GM12878 (cell line): ENCODE data around the gene UPK3BL1. TPM values are rescaled to one million over a fixed set of nuclear protein-coding genes. Genes with fewer than 3 reads are reported as not detected.
"Not testable (repeated sequence)": the region's sequence is repeated elsewhere in the genome, so short reads cannot be mapped to it uniquely, and the experiment has no call there.

Source experiments
- ATAC-seq: fragments of 200-7000 bp; cut with Tn5 transposase; 3 replicates; pipeline ENCODE4 v1.9.1; 2020; ENCODE audit warnings: mild to moderate bottlenecking, moderate library complexity
- BruUV-seq: library from RNA; stranded (reverse); fragments of 400-500 nt; replicated peaks from 2 replicates; lab custom pipeline; 2021; lab: Mats Ljungman, UMichigan
- CTCF ChIA-PET: fragments of 300-600 bp; sonication (Branson Sonifier 250); formaldehyde crosslinking; extraction: SDS; loops from one replicate; lab custom pipeline; 2021; ENCODE audit warnings: inconsistent platforms; lab: Yijun Ruan, JAX
- POLR2A ChIA-PET: fragments of 350-600 bp; formaldehyde crosslinking; extraction: SDS; loops from one replicate; lab custom pipeline; 2021; ENCODE audit warnings: inconsistent platforms; lab: Charles Lee
- RAD21 ChIA-PET: fragments of 300-600 bp; sonication (Branson Sonifier 250); formaldehyde crosslinking; loops from one replicate; lab custom pipeline; 2023; ENCODE audit warnings: antibody characterized with exemption; ENCODE audit not compliant: unreplicated experiment; lab: Charles Lee
- SMC1A ChIA-PET: fragments of 300-600 bp; sonication (Branson Sonifier 250); formaldehyde crosslinking; loops from one replicate; lab custom pipeline; 2023; ENCODE audit not compliant: unreplicated experiment, uncharacterized antibody; lab: Charles Lee
- DNase-seq: peaks from one replicate; pipeline ENCODE4 v3.0.0-alpha.2; 2011; ENCODE audit warnings: low read depth, low spot score
- FAIRE-seq: peaks from 3 replicates; lab custom pipeline; 2011; peaks lifted over from hg19 to GRCh38; lab: Jason Lieb, UNC
- H2AFZ ChIP-seq: 2 replicates; pipeline ENCODE4 v1.6.0; 2011; ENCODE audit warnings: low read depth, low read length, control low read depth; ENCODE audit not compliant: control insufficient read depth
- H3K27ac ChIP-seq: 2 replicates; pipeline ENCODE4 v1.5.1; 2011; ENCODE audit warnings: control low read depth; ENCODE audit not compliant: control insufficient read depth, insufficient read depth
- H3K27me3 ChIP-seq, 2 experiments: replicated peaks in 1 of 2; 2 replicates each; pipeline versions ENCODE4 v1.6.0 to v1.6.1; 2011; ENCODE audit warnings: low read length in 1 of 2; ENCODE audit not compliant: control insufficient read depth in 2 of 2, insufficient read depth in 2 of 2
- H3K36me3 ChIP-seq, 2 experiments: 2 replicates each; pipeline ENCODE4 v1.5.1; 2011; ENCODE audit warnings: low read length in 1 of 2; ENCODE audit not compliant: control insufficient read depth in 2 of 2, insufficient read depth in 2 of 2
- H3K4me1 ChIP-seq: 2 replicates; pipeline ENCODE4 v1.6.1; 2011; ENCODE audit warnings: mild to moderate bottlenecking, low read length, moderate library complexity, mixed read lengths; ENCODE audit not compliant: control insufficient read depth, insufficient read depth
- H3K4me2 ChIP-seq: 2 replicates; pipeline ENCODE4 v1.6.0; 2011; ENCODE audit warnings: control low read depth; ENCODE audit not compliant: control insufficient read depth, insufficient read depth
- H3K4me3 ChIP-seq: fragments of 200-600 bp; sonication (generic); 2 replicates; pipeline ENCODE4 v1.5.1; 2016
- H3K79me2 ChIP-seq: 2 replicates; pipeline ENCODE4 v1.6.0; 2011; ENCODE audit warnings: low read length; ENCODE audit not compliant: control insufficient read depth, insufficient read depth
- H3K9ac ChIP-seq: 2 replicates; pipeline ENCODE4 v1.8.0; 2011; ENCODE audit warnings: low read length, control low read depth, mixed read lengths; ENCODE audit not compliant: control insufficient read depth, insufficient read depth
- H3K9me3 ChIP-seq: replicated peaks from 3 replicates; pipeline ENCODE4 v1.5.1; 2011; ENCODE audit warnings: mild to moderate bottlenecking, low read length; ENCODE audit not compliant: control insufficient read depth, insufficient read depth
- H4K20me1 ChIP-seq: 2 replicates; pipeline ENCODE4 v1.6.0; 2011; ENCODE audit not compliant: control insufficient read depth, insufficient read depth
- WGBS: methylation state at CpG from one replicate; pipeline ENCODE4 v1.1.6; 2016; ENCODE audit warnings: low lambda C conversion rate; ENCODE audit not compliant: insufficient replicate concordance, insufficient coverage; ENCODE audit errors: missing lambda C conversion rate; 5-methylcytosine and 5-hydroxymethylcytosine counted together
- in situ Hi-C: fragments of 300-500 bp; cut with MboI; formaldehyde crosslinking; loops from 9 replicates; pipeline ENCODE4 v1.14.3; 2018; ENCODE audit warnings: mixed read lengths
- intact Hi-C: fragments of 100-400 bp; cut with micrococcal nuclease; formaldehyde crosslinking; loops from one replicate; pipeline ENCODE4 v1.14.2; 2022; ENCODE audit not compliant: unreplicated experiment
- polyA plus RNA-seq, 11 experiments: library from polyadenylated mRNA; depleted of rRNA in 4 of 11; unstranded in 6 of 11; stranded (reverse) in 5 of 11; fragments of >200 nt; fragmentation: Nextera tagmentation in 4 of 11; fragmentation: Illumina TruSeq in 1 of 11; extraction: Ambion mirVana in 4 of 11; extraction: Trizol in 1 of 11; gene quantifications; 1 replicate in 1 of 11; 2 replicates in 10 of 11; pipeline versions ENCODE4 v1.2.1 to v1.2.3, GENCODE V29; 2011 to 2016; ENCODE audit warnings: inconsistent platforms in 2 of 11, missing spikeins in 2 of 11, low read depth in 1 of 11
- total RNA-seq, 4 experiments: library from RNA; depleted of rRNA in 3 of 4; stranded (reverse); fragments of >200 nt in 3 of 4; fragmentation: Illumina TruSeq in 1 of 4; extraction: Trizol in 1 of 4; gene quantifications; 2 replicates each; pipeline versions ENCODE4 v1.2.1 to v1.2.3, GENCODE V29; 2013 to 2021

UPK3BL1 gene
- total and polyA plus RNA-seq, 10 of the 15 experiments (the other 5 are each of a cell fraction or from before 2014, with no cell fraction given), result 5.9 to 68.6 (median 25.0) TPM

DNA sequence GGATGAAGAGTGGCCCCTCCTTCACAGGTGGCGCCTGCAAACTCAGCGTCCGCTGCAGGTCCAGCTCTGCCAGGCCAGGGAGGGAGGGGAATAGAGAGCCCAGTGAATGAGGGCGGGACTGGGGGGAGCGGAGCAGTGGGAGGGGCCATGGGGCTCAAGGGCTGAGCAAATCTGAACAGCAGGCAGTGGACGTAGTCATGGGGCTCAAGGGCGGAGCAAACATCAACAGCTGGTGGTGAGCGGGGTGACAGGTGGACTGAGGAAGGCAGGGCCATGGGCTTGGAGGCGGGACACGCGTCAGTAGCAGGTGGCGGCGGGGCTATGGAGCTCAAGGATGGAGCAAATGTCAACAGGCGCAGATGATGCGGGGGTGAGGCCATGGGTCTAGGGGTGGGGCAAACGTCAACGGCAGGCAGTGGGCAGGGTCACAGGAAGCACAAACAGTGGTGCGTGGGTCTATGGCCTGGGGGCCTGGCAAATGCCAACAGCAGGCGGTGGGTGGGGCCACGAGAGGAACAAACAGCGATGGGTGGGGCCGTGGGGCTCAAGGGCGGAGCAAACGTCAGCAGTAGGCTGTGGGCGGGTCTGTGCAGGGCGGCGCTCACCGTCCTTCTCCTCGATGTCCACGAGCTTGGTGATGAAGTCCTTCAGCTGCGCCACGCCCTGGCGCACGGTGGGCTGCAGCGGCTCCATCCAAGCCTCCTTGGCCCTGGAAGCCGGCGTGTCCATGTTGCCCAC lies 45.9 kb upstream of the UPK3BL1 start:
- H3K9ac ChIP-seq, H3K4me3 ChIP-seq, intact Hi-C loops, FAIRE-seq, H3K9me3 ChIP-seq, H3K79me2 ChIP-seq, H3K4me2 ChIP-seq, H3K27me3 ChIP-seq, CTCF ChIA-PET, H3K36me3 ChIP-seq, POLR2A ChIA-PET, H3K27ac ChIP-seq, SMC1A ChIA-PET, H4K20me1 ChIP-seq, DNase-seq, BruUV-seq, H3K4me1 ChIP-seq, H2AFZ ChIP-seq, in situ Hi-C loops, RAD21 ChIA-PET: not testable (repeated sequence)
- WGBS, result no CpG with 5 or more reads among the region's 37 CpGs
- ATAC-seq, result peak; percentile 94

DNA sequence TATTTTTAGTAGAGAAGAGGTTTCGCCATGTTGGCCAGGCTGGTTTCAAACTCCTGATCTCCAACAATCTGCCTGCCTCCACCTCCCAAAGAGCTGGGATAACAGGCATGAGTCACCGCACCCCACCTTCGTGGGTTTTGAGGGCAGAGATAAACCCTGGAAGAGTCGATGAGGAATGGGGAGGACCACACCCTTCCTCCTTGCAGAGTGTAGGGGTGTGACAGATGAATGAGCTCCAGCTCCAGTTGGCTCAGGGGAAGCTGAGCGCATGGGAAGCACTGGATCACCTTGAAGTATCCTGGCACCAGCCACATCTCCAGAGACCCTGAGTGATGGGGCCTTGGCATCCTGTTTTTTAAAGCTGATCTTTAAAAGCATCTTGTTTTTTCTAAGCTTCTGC lies 40.0 kb upstream of the UPK3BL1 start:
- in situ Hi-C loops, H3K27me3 ChIP-seq, FAIRE-seq, H3K9ac ChIP-seq, BruUV-seq, H3K9me3 ChIP-seq, H3K4me1 ChIP-seq, H3K27ac ChIP-seq, H3K4me2 ChIP-seq, POLR2A ChIA-PET, H3K79me2 ChIP-seq, H3K36me3 ChIP-seq, CTCF ChIA-PET, H4K20me1 ChIP-seq, H3K4me3 ChIP-seq, ATAC-seq, RAD21 ChIA-PET, DNase-seq, intact Hi-C loops, SMC1A ChIA-PET, H2AFZ ChIP-seq: not testable (repeated sequence)
- WGBS, result no CpG with 5 or more reads among the region's 5 CpGs

DNA sequence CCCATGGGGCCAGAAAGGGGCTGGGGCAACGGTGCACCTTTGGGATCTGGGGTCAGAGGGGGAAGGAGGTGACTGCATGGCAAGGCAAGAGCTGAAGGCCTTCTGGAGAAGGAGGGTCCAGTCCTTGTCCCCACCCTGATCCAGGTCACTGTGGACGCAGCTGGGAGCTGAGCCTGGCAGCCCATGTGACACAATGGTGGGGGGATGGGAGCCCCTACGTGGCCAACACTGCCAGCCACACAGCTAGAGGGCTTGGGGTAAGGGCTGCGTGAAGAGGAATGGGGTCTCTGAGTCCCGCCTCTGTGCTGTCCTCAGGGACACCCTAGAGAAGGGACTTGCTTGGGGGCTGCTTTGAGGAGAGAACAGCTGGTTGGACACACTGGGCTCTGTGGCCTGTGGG lies 38.2 kb upstream of the UPK3BL1 start:
- in situ Hi-C loops, SMC1A ChIA-PET, H3K4me3 ChIP-seq, H2AFZ ChIP-seq, ATAC-seq, H4K20me1 ChIP-seq, H3K4me2 ChIP-seq, H3K4me1 ChIP-seq, FAIRE-seq, H3K27me3 ChIP-seq, RAD21 ChIA-PET, H3K36me3 ChIP-seq, DNase-seq, intact Hi-C loops, CTCF ChIA-PET, H3K9me3 ChIP-seq, H3K27ac ChIP-seq, POLR2A ChIA-PET, BruUV-seq, H3K79me2 ChIP-seq, H3K9ac ChIP-seq: not testable (repeated sequence)
- no CpG with 5 or more reads among the region's 5 CpGs for WGBS

DNA sequence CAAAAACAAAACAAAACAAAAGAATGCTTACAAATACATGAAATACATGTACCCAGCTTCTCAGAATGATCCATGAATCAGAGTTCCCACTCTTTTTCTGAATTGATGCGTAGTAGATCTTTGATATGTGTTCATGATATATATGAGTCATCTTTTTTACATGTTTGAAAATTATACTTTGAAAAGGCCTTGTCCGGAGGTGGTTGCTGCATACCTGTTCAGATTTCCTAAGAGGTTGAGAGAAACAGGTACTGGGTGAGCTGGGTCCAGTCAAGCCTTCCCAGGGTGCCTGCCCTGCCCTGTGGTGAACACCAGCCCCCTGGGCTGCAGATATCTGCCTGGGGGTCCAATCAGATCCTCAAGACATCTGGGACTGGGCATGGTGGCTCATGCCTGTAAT lies 33.0 kb upstream of the UPK3BL1 start:
- DNase-seq, BruUV-seq, intact Hi-C loops, CTCF ChIA-PET, POLR2A ChIA-PET, H4K20me1 ChIP-seq, H3K79me2 ChIP-seq, SMC1A ChIA-PET, H3K27me3 ChIP-seq, ATAC-seq, H3K27ac ChIP-seq, FAIRE-seq, in situ Hi-C loops, H3K9me3 ChIP-seq, H3K9ac ChIP-seq, H3K4me2 ChIP-seq, H3K4me1 ChIP-seq, H3K36me3 ChIP-seq, RAD21 ChIA-PET, H3K4me3 ChIP-seq, H2AFZ ChIP-seq: not testable (repeated sequence)
- 25% methylated on average over 1 of the region's 2 CpGs for whole genome bisulfite sequencing
